ENCODE measurements around the gene ARHGAP26. TPM values are rescaled to one million over a fixed set of nuclear protein-coding genes. Genes with fewer than 3 reads are reported as not detected.

ARHGAP26 gene
- total RNA-seq, 1 experiment from 2014 or later: 65.5 TPM

- no TSS peak for BruUV-seq (replicated peaks)
- no peak overlapping the region for H3K4me3 ChIP-seq (ENCODE audit: low read depth in 2 of 2, low read length in 2 of 2)
- intact Hi-C loops (cut with micrococcal nuclease; ENCODE audit: unreplicated experiment) (no loop called here), in situ Hi-C loops (cut with HindIII; ENCODE audit: low pct_unique_long_range_greater_than_20kb, low sequenced_read_pairs) (no loop called here)
- H3K9me3 ChIP-seq (ENCODE audit: control insufficient read depth, insufficient read depth, low read depth, low read length): no peaks in the 10 kb centered on the region
- no peak for TF ChIP-seq CTCF (IDR thresholded peaks at IDR 0.05)
- TF ChIP-seq TCF7L2 (IDR thresholded peaks at IDR 0.05; ENCODE audit: low read depth, low read length): no peak
- TF ChIP-seq, protein P1, sequence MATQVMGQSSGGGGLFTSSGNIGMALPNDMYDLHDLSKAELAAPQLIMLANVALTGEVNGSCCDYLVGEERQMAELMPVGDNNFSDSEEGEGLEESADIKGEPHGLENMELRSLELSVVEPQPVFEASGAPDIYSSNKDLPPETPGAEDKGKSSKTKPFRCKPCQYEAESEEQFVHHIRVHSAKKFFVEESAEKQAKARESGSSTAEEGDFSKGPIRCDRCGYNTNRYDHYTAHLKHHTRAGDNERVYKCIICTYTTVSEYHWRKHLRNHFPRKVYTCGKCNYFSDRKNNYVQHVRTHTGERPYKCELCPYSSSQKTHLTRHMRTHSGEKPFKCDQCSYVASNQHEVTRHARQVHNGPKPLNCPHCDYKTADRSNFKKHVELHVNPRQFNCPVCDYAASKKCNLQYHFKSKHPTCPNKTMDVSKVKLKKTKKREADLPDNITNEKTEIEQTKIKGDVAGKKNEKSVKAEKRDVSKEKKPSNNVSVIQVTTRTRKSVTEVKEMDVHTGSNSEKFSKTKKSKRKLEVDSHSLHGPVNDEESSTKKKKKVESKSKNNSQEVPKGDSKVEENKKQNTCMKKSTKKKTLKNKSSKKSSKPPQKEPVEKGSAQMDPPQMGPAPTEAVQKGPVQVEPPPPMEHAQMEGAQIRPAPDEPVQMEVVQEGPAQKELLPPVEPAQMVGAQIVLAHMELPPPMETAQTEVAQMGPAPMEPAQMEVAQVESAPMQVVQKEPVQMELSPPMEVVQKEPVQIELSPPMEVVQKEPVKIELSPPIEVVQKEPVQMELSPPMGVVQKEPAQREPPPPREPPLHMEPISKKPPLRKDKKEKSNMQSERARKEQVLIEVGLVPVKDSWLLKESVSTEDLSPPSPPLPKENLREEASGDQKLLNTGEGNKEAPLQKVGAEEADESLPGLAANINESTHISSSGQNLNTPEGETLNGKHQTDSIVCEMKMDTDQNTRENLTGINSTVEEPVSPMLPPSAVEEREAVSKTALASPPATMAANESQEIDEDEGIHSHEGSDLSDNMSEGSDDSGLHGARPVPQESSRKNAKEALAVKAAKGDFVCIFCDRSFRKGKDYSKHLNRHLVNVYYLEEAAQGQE (IDR thresholded peaks at IDR 0.05; ENCODE audit: insufficient read depth in 1 of 2, low read depth in 2 of 2, low read length in 1 of 2): no peak
- TF ChIP-seq POLR2AphosphoS5 (IDR thresholded peaks at IDR 0.05; ENCODE audit: low read depth, low read length): no peak
- TF ChIP-seq SIN3A (IDR thresholded peaks at IDR 0.05; ENCODE audit: borderline replicate concordance, insufficient read depth, low read depth, low read length): no peak
- DNase-seq (ENCODE audit: low read depth, low spot score): no peak
- ChIA-PET CTCF (no interaction called here), POLR2A (interaction anchor here (0.5 kb wide), 1 partner anchor 11 kb away, joined by 3 read pairs; no protein-coding TSS in a partner anchor)
- no peak for ATAC-seq
- H3K27me3 ChIP-seq (ENCODE audit: control insufficient read depth, insufficient read depth, low read length): no peaks in the 10 kb centered on the region
- no peaks in the 10 kb centered on the region for H3K36me3 ChIP-seq (ENCODE audit: control insufficient read depth, insufficient read depth, low read length)
- no peaks in the 10 kb centered on the region for H3K4me1 ChIP-seq (ENCODE audit: control insufficient read depth, insufficient read depth, low read length)
- no peak overlapping the region for H3K27ac ChIP-seq (ENCODE audit: low read length)
These were observed 350.4 kb downstream of the ARHGAP26 start for GRCh38 chr5:143120460-143121134.

- ChIA-PET POLR2A (no interaction called here), CTCF (no interaction called here)
- ATAC-seq (no peak), DNase-seq (ENCODE audit: low read depth, low spot score) (no peak)
- in situ Hi-C loops (cut with HindIII; ENCODE audit: low pct_unique_long_range_greater_than_20kb, low sequenced_read_pairs) (no loop called here), intact Hi-C loops (cut with micrococcal nuclease; ENCODE audit: unreplicated experiment) (no loop called here)
- Histone ChIP-seq H3K27me3 (ENCODE audit: control insufficient read depth, insufficient read depth, low read length) (no peaks in the 10 kb centered on the region), H3K36me3 (ENCODE audit: control insufficient read depth, insufficient read depth, low read length) (no peaks in the 10 kb centered on the region), H3K4me3 (ENCODE audit: low read depth in 2 of 2, low read length in 2 of 2) (no peak overlapping the region), H3K4me1 (ENCODE audit: control insufficient read depth, insufficient read depth, low read length) (no peaks in the 10 kb centered on the region), H3K27ac (ENCODE audit: low read length) (no peak overlapping the region), H3K9me3 (ENCODE audit: control insufficient read depth, insufficient read depth, low read depth, low read length) (no peaks in the 10 kb centered on the region)
- TF ChIP-seq TCF7L2 (IDR thresholded peaks at IDR 0.05; ENCODE audit: low read depth, low read length) (no peak), SIN3A (IDR thresholded peaks at IDR 0.05; ENCODE audit: borderline replicate concordance, insufficient read depth, low read depth, low read length) (no peak), POLR2AphosphoS5 (IDR thresholded peaks at IDR 0.05; ENCODE audit: low read depth, low read length) (no peak), CTCF (IDR thresholded peaks at IDR 0.05) (no peak)
- TF ChIP-seq, protein P1 (IDR thresholded peaks at IDR 0.05; ENCODE audit: insufficient read depth in 1 of 2, low read depth in 2 of 2, low read length in 1 of 2): no peak
- no TSS peak for BruUV-seq (replicated peaks)
These were observed 350.9 kb downstream of the ARHGAP26 start for GRCh38 chr5:143121135-143121475.
